Astrocyte of the cerebellum (primary cell): ENCODE results near the gene CRISPLD2.

Experiments
- DNase-seq: peaks from one replicate; pipeline ENCODE4 v3.0.0-alpha.2; 2011; ENCODE audit warnings: low read depth
- H3K4me3 ChIP-seq: 2 replicates; pipeline ENCODE4 v1.5.1; 2011; ENCODE audit warnings: mild to moderate bottlenecking, low read depth, low read length, moderate library complexity
- in situ Hi-C: cut with HindIII; loops from 2 replicates; pipeline ENCODE4 v1.10.0; 2017; ENCODE audit warnings: low sequenced_read_pairs
- TF ChIP-seq, protein P1 (sequence below): IDR thresholded peaks from 2 replicates; pipeline ENCODE4 v1.5.1; 2012; ENCODE audit warnings: low read length, low read depth, moderate library complexity, mild to moderate bottlenecking; ENCODE audit errors: missing control alignments

CRISPLD2 gene

DNA sequence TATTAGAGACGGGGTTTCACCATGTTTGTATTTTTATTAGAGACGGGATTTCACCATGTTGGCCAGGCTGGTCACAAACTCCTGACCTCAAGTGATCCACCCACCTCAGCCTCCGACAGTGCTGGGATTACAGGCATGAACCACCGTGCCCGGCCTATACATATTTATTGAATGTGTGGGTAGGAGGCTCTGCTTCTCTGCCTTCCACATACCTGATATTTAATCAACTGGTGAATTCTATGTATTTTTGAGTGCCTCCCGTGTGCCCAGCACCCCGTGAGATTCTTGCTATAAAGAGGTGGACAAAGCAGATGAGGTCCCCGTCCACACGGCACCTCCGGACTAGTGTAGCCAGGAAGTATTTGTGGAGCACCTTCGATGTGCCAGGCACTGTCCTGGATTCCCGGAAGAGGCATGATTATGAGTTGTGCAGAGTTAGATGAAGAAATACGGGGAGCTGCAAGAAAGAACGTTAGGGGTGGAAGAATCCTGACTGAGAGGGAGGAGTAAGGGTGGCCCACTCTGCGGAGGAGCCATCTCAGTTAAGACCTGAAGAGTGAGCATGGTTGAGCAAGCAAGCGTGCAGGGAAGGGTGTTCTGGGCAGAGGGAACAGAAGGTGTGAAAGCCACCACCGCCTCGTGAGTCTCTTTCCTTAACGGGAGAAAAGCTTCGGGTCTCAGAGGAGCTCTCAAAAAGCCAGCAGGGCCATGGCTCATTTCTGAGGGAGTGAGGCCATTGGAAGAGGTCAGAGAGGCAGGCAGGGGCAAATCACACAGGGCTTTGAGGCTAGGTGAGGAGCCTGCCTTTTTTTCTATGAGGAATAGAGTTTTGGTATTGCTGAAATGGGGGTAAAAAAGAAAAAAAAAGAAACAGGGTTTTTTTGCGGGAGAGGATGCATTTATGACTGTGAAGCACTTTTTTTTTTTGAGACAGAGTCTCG lies 21.2 kb downstream of the CRISPLD2 start:
- no peak for DNase-seq
- no peak overlapping the region for H3K4me3 ChIP-seq
- in situ Hi-C loops = loop anchor here (5.0 kb wide), 1 partner anchor 101 kb away; no protein-coding TSS in a partner anchor
- TF ChIP-seq, protein P1, sequence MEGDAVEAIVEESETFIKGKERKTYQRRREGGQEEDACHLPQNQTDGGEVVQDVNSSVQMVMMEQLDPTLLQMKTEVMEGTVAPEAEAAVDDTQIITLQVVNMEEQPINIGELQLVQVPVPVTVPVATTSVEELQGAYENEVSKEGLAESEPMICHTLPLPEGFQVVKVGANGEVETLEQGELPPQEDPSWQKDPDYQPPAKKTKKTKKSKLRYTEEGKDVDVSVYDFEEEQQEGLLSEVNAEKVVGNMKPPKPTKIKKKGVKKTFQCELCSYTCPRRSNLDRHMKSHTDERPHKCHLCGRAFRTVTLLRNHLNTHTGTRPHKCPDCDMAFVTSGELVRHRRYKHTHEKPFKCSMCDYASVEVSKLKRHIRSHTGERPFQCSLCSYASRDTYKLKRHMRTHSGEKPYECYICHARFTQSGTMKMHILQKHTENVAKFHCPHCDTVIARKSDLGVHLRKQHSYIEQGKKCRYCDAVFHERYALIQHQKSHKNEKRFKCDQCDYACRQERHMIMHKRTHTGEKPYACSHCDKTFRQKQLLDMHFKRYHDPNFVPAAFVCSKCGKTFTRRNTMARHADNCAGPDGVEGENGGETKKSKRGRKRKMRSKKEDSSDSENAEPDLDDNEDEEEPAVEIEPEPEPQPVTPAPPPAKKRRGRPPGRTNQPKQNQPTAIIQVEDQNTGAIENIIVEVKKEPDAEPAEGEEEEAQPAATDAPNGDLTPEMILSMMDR = no peak

DNA sequence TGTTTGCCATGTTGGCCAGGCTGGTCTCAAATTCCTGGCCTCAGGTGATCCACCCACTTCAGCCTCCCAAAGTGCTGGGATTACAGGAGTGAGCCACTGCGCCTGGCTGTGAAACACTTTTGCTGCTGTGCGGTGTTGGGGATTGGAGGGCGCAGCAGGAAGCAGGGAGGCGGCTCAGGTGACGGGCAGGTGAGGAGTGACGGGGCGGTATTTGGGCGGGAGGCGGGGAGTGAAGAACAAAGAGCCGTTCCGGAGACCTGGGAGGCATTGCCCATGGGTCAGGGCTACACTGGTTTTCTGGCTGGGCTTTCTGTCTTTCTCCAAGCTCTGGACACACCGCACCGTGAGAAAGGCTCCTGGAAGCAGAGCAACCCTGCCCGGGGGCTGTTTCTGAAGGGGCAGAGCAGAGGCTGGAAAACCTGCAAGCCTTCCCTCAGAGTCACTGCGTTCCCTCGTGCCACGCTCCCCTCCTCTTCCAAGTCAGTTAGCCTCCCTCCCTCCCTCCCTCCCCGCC lies 22.1 kb downstream of the CRISPLD2 start:
- in situ Hi-C loops = loop anchor here (5.0 kb wide), 1 partner anchor 100 kb away; no protein-coding TSS in a partner anchor
- no peak for DNase-seq
- TF ChIP-seq, protein P1 = no peak
- H3K4me3 ChIP-seq = no peak overlapping the region

DNA sequence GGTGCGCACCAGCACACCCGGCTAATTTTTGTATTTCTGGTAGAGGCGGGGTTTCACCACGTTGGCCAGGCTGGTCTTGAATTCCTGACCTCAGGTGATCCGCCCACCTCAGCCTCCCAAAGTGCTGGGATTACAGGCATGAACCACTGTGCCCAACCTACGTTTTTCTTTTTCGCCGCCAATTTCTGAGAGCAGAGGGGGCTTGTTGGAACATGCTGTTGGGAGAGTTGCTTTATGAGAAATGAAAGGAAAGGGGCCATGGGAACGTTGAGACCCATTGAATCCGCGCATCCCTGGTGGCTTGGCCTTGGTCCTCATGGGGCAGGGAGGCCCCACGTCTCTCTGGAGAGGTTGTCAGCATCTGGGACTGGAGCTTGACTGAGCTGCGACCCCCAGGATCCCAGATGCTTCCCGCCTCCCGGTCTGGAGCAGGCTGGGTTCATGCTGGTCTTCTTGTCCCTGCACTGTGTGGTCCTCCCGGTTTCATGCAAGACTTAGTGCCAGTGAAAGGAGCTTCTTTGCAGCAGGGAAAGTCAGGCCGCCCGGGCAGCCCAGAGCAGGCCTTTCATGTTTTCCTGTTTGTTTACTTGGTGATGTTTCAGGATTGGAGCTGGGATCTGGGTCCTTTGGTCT lies 22.8 kb downstream of the CRISPLD2 start:
- TF ChIP-seq, protein P1 = no peak
- DNase-seq = no peak
- H3K4me3 ChIP-seq = no peak overlapping the region
- in situ Hi-C loops = loop anchor here (5.0 kb wide), 1 partner anchor 100 kb away; no protein-coding TSS in a partner anchor

DNA sequence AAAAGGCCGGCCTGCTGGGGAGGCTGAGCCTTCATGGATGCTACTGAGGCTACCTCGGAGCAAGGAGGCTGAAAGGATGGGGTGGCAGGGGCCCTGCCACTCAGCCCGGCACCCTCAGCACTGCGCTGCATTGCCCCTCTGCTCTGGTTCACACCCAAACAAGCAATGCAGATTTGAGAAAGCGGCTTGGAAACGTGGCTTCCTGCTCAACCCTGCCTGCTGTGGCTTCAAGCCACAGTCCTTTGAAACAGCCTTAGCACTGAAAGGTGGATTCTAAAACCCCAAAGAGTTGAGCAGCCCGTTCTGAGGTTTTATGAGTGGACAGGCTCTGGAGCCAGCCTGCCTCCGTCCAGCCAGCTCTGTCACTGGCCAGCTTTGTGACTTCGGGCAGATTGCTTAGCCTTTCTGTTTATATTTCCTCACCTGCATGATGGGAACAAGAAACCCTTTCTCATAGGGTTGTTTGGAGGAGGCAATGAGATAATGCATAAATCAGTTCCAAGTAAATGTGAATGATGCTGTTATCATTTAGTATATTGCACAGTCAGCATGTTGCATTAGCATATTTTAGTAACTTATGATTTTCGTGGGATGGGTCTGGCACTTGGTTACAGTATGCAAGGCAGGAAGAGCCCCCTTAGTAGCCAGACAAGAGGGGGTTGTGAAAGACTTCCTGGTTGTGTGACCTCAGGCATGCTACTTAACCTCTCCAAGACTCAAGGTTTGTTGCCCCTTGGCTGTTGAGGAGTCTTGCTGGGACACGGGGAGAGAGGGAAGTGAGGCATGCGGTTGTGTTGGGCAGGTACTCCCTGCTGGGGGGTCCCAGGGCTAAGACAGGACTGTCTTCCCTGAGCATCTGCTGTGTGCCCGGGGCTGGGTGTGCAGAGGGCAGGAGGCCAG lies 23.6 kb downstream of the CRISPLD2 start:
- no peak for DNase-seq
- in situ Hi-C loops = loop anchor here (5.0 kb wide), 1 partner anchor 99 kb away; no protein-coding TSS in a partner anchor
- TF ChIP-seq, protein P1 = no peak

DNA sequence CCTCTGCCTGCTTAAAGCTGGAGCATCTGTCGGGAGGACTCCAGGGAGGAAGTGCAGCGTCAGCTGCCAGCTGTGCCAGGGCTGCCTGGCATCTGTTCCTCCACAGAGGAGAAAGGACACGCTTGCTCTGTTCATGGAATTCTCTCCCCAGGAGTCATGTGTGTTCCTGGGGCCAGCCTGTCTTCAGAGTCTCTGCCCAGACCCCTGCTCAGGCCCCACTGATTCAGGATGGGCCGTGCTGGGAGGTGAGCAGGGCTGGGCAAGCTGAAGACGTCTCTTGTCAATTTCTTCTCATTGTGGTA lies 24.2 kb downstream of the CRISPLD2 start:
- no peak for DNase-seq
- H3K4me3 ChIP-seq = no peak overlapping the region
- in situ Hi-C loops = loop anchor here (5.0 kb wide), 1 partner anchor 98 kb away; no protein-coding TSS in a partner anchor
- TF ChIP-seq, protein P1 = no peak

More for the DNA sequence above, 23.6 kb downstream of the CRISPLD2 start:
- H3K4me3 ChIP-seq = no peak overlapping the region
